ENCODE measurements around the gene EFEMP2. TPM values are rescaled to one million over a fixed set of nuclear protein-coding genes. Genes with fewer than 3 reads are reported as not detected.

EFEMP2 gene
- polyA plus RNA-seq (2013, experiment 1 of 2) = 12.4 TPM
- polyA plus RNA-seq (2013, experiment 2 of 2) = 15.3 TPM

DNA sequence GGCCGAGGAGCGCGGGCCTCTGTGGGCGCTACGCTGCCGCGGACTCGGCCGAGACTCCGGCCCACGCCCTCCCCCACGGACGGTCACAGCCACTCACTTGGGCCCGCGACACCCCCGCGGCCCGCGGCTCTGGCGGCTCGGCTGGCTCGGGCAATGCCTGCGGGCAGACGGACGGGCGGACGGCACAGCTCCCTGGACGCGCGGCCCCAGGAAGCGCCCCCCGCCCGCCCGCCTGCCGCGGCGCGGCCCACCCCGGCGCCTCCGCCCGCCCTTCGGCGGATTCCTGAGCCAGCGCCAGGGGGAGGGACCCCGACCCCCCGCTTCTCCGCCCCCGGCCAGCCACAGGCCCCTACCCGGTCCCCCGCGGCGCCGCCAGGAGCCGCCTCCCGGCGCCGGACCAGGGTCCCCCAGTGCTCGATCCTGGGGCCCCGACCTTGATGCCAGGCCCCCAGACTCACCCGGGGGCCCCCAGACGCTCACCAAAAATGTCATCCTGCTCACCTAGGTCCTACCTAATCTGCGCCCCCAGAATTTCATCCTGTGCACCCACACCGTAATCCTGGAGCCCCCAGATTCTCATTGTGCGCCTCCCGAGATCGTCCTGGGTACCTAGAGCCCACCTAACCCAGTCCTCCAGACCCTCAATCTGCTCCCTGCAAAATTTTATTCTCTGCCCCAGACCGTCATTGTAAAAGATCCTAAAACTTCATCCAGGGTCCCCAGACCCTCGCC is at the start of gene EFEMP2:
EFEMP2 (minus strand) TSS at position 215 of the 732 bp plus-strand sequence. CDS start 446 bp downstream, outside the sequence.
- Histone ChIP-seq H3K9me3 (ENCODE audit: insufficient read depth, low read depth, low read length) (no peaks in the 10 kb centered on the region), H3K27ac (ENCODE audit: low read depth, low read length) (no peak within 1 kb of the TSS), H3K4me1 (ENCODE audit: insufficient read depth, low read length) (no peaks in the 10 kb centered on the region; the same call in 1 of the 2 replicates), H3K27me3 (ENCODE audit: insufficient read depth, low read length) (peaks cover 15% of the 10 kb centered on the region), H3K4me3 (ENCODE audit: low read length) (peak within 1 kb of the TSS; percentile 80), H3K36me3 (ENCODE audit: insufficient read depth, low read length) (no peaks in the 10 kb centered on the region), H3K9ac (ENCODE audit: low read depth, low read length) (peak within 1 kb of the TSS; percentile 61)
- under 1% methylated on average over 69 of the region's 69 CpGs for WGBS

DNA sequence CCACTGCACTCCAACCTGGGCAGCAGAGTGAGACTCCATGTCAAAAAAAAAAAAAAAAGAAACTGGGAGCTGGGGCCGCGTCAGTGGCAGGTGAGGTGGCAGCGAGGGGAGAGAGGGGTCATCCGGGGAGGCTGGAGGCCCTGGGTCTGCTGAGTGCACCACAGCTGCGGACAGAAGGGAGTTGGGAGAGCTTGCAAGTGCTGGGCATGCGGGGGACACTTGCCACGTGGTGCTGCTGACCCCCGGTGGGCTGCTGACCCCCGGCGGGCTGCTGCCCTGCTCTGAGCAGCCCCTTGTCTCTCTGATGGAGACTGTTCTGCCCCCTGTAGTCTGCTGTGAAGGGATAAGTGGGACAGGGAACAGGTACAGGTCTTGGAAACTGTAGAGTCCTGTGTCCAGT is 49.3 kb upstream of the EFEMP2 start:
- no peak overlapping the region for H3K4me3 ChIP-seq (ENCODE audit: low read length)
- H3K9ac ChIP-seq (ENCODE audit: low read depth, low read length) = no peak overlapping the region
- H3K9me3 ChIP-seq (ENCODE audit: insufficient read depth, low read depth, low read length) = no peaks in the 10 kb centered on the region
- H3K4me1 ChIP-seq (ENCODE audit: insufficient read depth, low read length) = no peaks in the 10 kb centered on the region
- 94% methylated on average over 10 of the region's 10 CpGs for WGBS
- no peak overlapping the region for H3K27ac ChIP-seq (ENCODE audit: low read depth, low read length)
- no peaks in the 10 kb centered on the region for H3K27me3 ChIP-seq (ENCODE audit: insufficient read depth, low read length)
- H3K36me3 ChIP-seq (ENCODE audit: insufficient read depth, low read length) = peaks cover 12% of the 10 kb centered on the region

DNA sequence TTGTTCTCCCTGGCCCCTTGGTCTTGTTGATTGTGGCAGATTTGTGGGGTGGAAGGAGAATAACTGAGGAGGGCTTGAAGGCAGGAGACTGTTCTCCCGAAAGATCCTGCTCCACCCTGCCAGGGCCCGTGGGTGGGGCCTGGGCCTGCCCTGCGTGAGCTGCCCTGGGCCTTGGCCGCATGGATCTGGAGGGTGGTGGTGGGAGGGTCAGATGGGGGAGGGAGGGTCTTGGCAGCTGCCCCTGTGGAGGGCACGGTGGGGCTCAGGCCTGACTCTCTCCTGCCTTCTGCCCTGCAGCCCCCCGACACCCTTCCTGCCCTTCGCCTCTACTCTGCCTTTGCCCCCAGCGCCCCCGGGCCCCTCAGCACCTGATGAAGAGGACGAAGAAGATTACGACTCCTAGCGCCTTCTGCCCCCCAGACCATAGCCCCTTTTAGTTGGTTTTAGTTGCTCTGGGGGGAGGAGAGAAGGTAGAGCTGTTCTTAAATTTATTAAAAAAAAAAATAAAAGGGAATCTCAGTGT is 48.5 kb upstream of the EFEMP2 start:
- no peak overlapping the region for H3K27ac ChIP-seq (ENCODE audit: low read depth, low read length)
- peaks cover 12% of the 10 kb centered on the region for H3K36me3 ChIP-seq (ENCODE audit: insufficient read depth, low read length)
- H3K4me1 ChIP-seq (ENCODE audit: insufficient read depth, low read length) = peaks cover 4% of the 10 kb centered on the region
- no peaks in the 10 kb centered on the region for H3K9me3 ChIP-seq (ENCODE audit: insufficient read depth, low read depth, low read length)
- no peak overlapping the region for H3K4me3 ChIP-seq (ENCODE audit: low read length)
- H3K27me3 ChIP-seq (ENCODE audit: insufficient read depth, low read length) = no peaks in the 10 kb centered on the region
- H3K9ac ChIP-seq (ENCODE audit: low read depth, low read length) = no peak overlapping the region
- 92% methylated on average over 12 of the region's 12 CpGs for WGBS

DNA sequence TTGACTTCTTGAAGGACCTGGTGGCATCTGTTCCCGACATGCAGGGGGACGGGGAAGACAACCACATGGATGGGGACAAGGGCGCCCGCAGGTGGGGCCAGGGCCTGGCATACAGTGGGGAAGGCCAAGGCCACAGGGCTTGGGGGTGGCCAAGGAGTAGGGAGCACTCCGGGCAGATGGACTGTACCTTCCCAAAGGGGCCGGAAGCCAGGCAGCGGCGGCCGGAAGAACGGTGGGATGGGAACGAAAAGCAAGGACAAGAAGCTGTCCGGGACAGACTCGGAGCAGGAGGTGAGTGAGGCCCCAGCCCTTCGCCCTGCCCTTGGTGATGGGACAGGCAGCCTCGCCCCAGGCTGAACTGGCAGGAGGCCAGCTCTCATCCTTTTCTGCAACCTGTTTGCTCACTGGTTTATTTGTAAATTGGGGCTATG is 47.8 kb upstream of the EFEMP2 start:
- Histone ChIP-seq H3K27me3 (ENCODE audit: insufficient read depth, low read length) (no peaks in the 10 kb centered on the region), H3K36me3 (ENCODE audit: insufficient read depth, low read length) (peaks cover 12% of the 10 kb centered on the region), H3K27ac (ENCODE audit: low read depth, low read length) (no peak overlapping the region), H3K4me1 (ENCODE audit: insufficient read depth, low read length) (peaks cover 7% of the 10 kb centered on the region), H3K4me3 (ENCODE audit: low read length) (peak overlapping the region; percentile 85), H3K9me3 (ENCODE audit: insufficient read depth, low read depth, low read length) (no peaks in the 10 kb centered on the region), H3K9ac (ENCODE audit: low read depth, low read length) (peak overlapping the region; percentile 67)
- 86% methylated on average over 15 of the region's 15 CpGs for WGBS

DNA sequence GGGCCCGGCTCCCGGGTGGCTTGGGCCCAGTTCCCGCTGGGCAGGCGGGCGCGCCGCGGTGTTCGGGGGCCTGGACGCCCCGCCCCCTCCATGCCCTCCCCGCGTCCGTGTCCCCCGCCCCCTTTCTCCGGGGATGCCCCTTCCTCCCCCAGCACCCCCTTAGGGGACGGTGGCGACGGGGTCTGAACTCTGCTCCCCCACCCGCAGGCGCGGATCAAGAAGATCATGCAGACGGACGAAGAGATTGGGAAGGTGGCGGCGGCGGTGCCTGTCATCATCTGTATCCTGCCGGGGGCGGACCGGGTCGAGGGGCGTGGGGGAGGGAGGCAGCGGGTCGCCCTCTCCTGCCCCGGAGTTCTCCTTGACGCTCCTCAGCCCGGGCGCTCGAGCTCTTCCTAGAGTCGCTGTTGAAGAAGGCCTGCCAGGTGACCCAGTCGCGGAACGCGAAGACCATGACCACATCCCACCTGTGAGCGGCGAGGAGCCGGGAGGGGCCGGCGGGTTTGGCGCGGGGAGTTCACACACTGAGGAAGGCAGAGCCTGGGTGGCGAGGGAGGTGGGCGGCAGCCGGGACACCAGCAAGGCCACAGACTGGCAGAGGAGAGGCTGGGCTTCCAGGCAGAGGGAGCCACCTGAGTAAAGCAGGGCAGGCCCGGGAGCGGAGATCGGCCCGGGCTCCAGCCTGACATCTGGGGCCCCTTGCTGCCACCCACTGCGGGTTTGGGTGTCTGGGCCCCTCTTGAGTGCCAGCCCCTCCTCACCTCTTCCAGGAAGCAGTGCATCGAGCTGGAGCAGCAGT is 47.2 kb upstream of the EFEMP2 start:
- no peaks in the 10 kb centered on the region for H3K27me3 ChIP-seq (ENCODE audit: insufficient read depth, low read length)
- peaks cover 12% of the 10 kb centered on the region for H3K36me3 ChIP-seq (ENCODE audit: insufficient read depth, low read length)
- H3K27ac ChIP-seq (ENCODE audit: low read depth, low read length) = peak overlapping the region; percentile 61; the same call in 1 of the 2 replicates
- H3K4me1 ChIP-seq (ENCODE audit: insufficient read depth, low read length) = peaks cover 7% of the 10 kb centered on the region
- peak overlapping the region; percentile 85 for H3K4me3 ChIP-seq (ENCODE audit: low read length)
- peak overlapping the region; percentile 69 for H3K9ac ChIP-seq (ENCODE audit: low read depth, low read length)
- 4% methylated on average over 54 of the region's 60 CpGs for WGBS
- H3K9me3 ChIP-seq (ENCODE audit: insufficient read depth, low read depth, low read length) = no peaks in the 10 kb centered on the region

DNA sequence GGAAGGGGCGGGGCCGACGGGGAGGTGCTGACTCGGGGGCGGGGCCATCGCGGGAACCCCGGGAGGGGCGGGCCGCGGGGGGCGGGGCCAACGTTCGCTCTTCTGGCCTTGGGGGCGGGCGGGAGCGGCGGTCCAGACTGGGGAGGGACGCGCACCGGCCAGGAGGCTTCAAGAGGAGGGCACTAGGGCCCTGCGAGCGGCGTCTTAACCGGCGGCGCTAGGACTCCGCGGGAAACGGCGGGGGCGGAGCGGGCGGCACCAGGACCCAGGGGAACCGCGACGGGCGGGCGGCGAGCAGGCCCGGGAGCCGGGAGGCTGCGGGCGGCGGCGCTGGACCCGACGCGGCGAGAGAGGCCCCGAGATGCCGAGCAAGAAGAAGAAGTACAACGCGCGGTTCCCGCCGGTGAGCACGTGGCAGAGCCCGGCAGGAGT is 46.6 kb upstream of the EFEMP2 start, which contains the start of gene DRAP1:
DRAP1 (plus strand) TSS at position 286 of the 432 bp plus-strand sequence; CDS start at position 362, 76 bp downstream.
- peak within 1 kb of the TSS; percentile 97 for H3K9ac ChIP-seq (ENCODE audit: low read depth, low read length)
- WGBS = under 1% methylated on average over 59 of the region's 59 CpGs
- no peaks in the 10 kb centered on the region for H3K27me3 ChIP-seq (ENCODE audit: insufficient read depth, low read length)
- H3K4me1 ChIP-seq (ENCODE audit: insufficient read depth, low read length) = peaks cover 7% of the 10 kb centered on the region
- peak within 1 kb of the TSS; percentile 100 for H3K4me3 ChIP-seq (ENCODE audit: low read length)
- peaks cover 12% of the 10 kb centered on the region for H3K36me3 ChIP-seq (ENCODE audit: insufficient read depth, low read length)
- H3K9me3 ChIP-seq (ENCODE audit: insufficient read depth, low read depth, low read length) = no peaks in the 10 kb centered on the region
- peak within 1 kb of the TSS; percentile 88 for H3K27ac ChIP-seq (ENCODE audit: low read depth, low read length)

DNA sequence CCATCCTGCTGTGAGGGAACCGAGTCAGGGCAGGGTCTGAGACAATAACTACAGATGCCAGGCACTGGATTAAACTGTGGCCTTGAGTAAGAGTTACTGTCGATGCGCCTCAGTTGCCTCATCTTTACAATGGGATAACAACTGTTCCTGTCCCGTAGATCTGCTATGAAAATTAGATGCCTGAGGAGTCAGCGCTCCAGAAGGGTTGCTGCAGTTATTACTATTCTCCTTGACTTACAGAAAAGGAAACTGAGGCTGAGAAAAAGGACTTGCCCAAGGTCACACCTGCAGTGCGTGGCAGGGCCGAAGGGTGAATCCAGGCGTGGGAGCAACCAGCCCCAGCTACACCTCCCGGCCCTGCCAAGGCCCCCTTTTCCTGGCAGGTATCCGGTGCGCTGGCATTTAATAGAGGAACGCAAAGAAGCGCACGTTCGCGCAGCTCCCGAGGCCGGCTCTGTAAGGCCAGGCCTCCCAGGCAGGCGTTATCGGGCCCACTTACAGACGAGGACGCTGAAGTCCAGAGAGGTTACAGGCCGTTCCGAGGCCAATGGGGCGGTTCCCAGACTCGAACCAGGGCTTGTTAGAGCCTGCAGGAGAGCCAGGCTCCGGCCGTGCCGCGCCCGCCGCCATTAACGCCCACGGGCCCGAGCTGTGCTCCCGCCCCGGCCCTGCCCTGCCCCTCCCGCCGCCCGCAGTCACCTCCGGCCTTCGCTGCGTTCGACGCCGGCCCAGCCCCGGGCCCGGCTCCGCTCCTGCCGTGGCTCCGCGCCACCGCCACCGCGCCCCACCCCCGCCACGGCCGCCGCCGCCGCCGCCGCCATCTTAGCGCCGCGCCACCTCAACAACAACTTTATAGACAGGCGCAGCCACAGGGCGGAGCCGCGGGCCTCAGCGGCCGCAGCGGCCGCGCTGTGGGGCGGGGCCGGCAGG is 45.9 kb upstream of the EFEMP2 start, which contains the start of gene C11orf68:
C11orf68 (minus strand) TSS at position 852 of the 930 bp plus-strand sequence; CDS start at position 821, 31 bp downstream.
- H3K27ac ChIP-seq (ENCODE audit: low read depth, low read length) = peak within 1 kb of the TSS; percentile 88
- peaks cover 7% of the 10 kb centered on the region for H3K4me1 ChIP-seq (ENCODE audit: insufficient read depth, low read length)
- WGBS = 6% methylated on average over 77 of the region's 77 CpGs
- H3K27me3 ChIP-seq (ENCODE audit: insufficient read depth, low read length) = no peaks in the 10 kb centered on the region
- peaks cover 11% of the 10 kb centered on the region for H3K36me3 ChIP-seq (ENCODE audit: insufficient read depth, low read length)
- H3K9me3 ChIP-seq (ENCODE audit: insufficient read depth, low read depth, low read length) = no peaks in the 10 kb centered on the region
- H3K4me3 ChIP-seq (ENCODE audit: low read length) = peak within 1 kb of the TSS; percentile 100
- peak within 1 kb of the TSS; percentile 97 for H3K9ac ChIP-seq (ENCODE audit: low read depth, low read length)

DNA sequence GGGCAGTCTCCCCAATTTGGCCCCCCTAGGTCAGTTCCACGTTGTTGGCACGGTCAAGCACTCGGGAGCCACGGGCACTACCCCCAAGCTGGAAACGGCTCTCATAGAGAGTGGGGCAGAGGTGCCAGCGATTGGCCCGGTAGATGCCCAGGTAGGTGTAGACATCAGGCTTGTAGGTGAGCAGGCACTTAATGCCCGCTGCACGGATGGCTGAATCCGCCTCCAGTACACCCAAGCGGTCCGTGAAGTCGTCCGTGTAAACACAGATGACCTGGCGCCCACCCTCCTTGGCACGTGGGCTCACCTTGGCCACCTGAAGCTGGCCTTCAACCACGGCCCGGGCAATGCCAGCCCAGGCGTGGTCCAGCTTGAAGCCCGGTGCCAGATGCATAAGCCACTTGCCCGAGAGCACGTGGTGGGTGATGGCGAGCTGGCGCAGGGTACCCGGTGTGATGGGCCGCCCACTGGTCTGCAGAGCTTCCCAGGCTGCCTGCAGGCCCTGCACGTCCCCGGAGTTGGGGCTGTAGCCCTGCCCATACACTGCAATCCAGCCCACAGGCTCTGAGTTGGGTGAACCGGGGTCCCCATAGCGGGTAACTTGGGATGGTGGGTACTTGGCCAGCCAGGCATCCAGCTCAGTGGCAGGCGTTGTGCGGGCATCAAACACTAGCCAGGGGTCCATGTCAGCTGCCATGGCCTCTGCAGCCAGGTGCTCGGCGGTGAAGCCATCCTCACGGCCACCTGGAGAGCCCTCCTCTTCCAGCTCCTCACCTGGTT is 45.0 kb upstream of the EFEMP2 start:
- H3K27ac ChIP-seq (ENCODE audit: low read depth, low read length) = no peak overlapping the region
- H3K4me1 ChIP-seq (ENCODE audit: insufficient read depth, low read length) = peaks cover 7% of the 10 kb centered on the region
- WGBS = 93% methylated on average over 35 of the region's 35 CpGs
- peak overlapping the region; percentile 97 for H3K9ac ChIP-seq (ENCODE audit: low read depth, low read length)
- H3K4me3 ChIP-seq (ENCODE audit: low read length) = peak overlapping the region; percentile 100
- H3K9me3 ChIP-seq (ENCODE audit: insufficient read depth, low read depth, low read length) = no peaks in the 10 kb centered on the region
- H3K27me3 ChIP-seq (ENCODE audit: insufficient read depth, low read length) = no peaks in the 10 kb centered on the region
- H3K36me3 ChIP-seq (ENCODE audit: insufficient read depth, low read length) = peaks cover 3% of the 10 kb centered on the region; the same call in 1 of the 2 replicates

DNA sequence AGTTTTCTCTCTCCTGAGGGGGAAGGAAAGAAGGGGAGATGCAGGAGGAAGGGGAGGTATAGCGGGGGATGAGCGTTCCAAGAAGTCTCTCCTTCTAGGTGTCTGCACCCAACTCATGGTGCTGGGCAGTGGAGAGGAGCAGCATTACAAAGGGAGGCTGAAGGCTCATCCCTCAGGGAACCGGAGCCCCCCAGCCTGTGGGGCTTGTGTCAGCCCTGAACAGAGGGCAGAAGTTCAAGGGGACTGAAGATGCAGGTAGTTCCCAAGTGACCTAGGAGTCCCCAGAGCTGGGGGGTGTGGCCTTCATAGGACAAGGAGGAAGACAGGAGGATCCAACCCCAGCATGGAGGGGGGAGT is 44.5 kb upstream of the EFEMP2 start:
- Histone ChIP-seq H3K36me3 (ENCODE audit: insufficient read depth, low read length) (no peaks in the 10 kb centered on the region), H3K4me1 (ENCODE audit: insufficient read depth, low read length) (peaks cover 7% of the 10 kb centered on the region), H3K4me3 (ENCODE audit: low read length) (no peak overlapping the region), H3K9me3 (ENCODE audit: insufficient read depth, low read depth, low read length) (no peaks in the 10 kb centered on the region), H3K9ac (ENCODE audit: low read depth, low read length) (no peak overlapping the region), H3K27me3 (ENCODE audit: insufficient read depth, low read length) (no peaks in the 10 kb centered on the region), H3K27ac (ENCODE audit: low read depth, low read length) (no peak overlapping the region)
- WGBS = 93% methylated on average over 3 of the region's 3 CpGs

DNA sequence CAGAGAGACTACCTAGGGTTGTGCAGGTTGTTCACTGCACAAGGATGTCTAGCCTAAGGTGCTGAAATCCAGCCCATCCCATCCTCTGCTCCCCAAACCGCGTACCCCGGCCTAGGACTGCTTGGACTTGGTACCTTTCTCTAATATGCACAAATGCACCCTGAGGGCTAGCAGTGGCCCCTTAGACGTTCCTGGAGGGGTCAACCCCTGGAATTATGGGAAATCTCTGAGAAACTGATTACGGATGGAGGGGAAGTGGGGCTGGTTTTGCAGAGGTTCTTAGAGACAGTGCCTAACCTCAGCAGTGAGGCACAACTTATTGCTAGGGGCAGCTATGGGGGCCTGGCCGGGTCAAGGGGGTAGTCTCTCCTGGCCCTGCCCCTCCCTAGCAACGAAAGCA is 43.8 kb upstream of the EFEMP2 start:
- H3K4me1 ChIP-seq (ENCODE audit: insufficient read depth, low read length) = peaks cover 7% of the 10 kb centered on the region
- 0 out of 2 replicates have a peak overlapping the region, but pooled peaks have one; percentile 49 for H3K9ac ChIP-seq (ENCODE audit: low read depth, low read length)
- H3K9me3 ChIP-seq (ENCODE audit: insufficient read depth, low read depth, low read length) = no peaks in the 10 kb centered on the region
- WGBS = 83% methylated on average over 7 of the region's 7 CpGs
- peak overlapping the region; percentile 80 for H3K27ac ChIP-seq (ENCODE audit: low read depth, low read length)
- H3K36me3 ChIP-seq (ENCODE audit: insufficient read depth, low read length) = no peaks in the 10 kb centered on the region
- no peaks in the 10 kb centered on the region for H3K27me3 ChIP-seq (ENCODE audit: insufficient read depth, low read length)
- no peak overlapping the region for H3K4me3 ChIP-seq (ENCODE audit: low read length)

Measured in HUES64 (cell line).